Liver (tissue), 3 donors: ENCODE results near the gene GRIP1.

ENCODE experiments used
- EGR1 ChIP-seq, 2 donors: IDR thresholded peaks; 2 replicates each; pipeline ENCODE4 v1.6.1; 2016 to 2018; ENCODE audit warnings: antibody characterized with exemption in 2 of 2, low read depth in 2 of 2
- FOXA1 ChIP-seq: IDR thresholded peaks from 2 replicates; pipeline ENCODE4 v1.6.1; 2016; ENCODE audit warnings: antibody characterized with exemption
- GABPA ChIP-seq, 2 donors: IDR thresholded peaks in 1 of 2; conservative IDR thresholded peaks in 1 of 2; 2 replicates each; pipeline ENCODE4 v1.6.1; 2016; ENCODE audit warnings: antibody characterized with exemption in 2 of 2, mild to moderate bottlenecking in 1 of 2, moderate library complexity in 1 of 2
- HNF4G ChIP-seq: IDR thresholded peaks from 2 replicates; pipeline ENCODE4 v1.6.1; 2016; ENCODE audit warnings: antibody characterized with exemption
- RAD21 ChIP-seq, 2 donors: IDR thresholded peaks; 2 replicates each; pipeline ENCODE4 v1.6.1; 2016; ENCODE audit warnings: antibody characterized with exemption in 2 of 2, mild to moderate bottlenecking in 2 of 2
- SP1 ChIP-seq: IDR thresholded peaks from 2 replicates; pipeline ENCODE4 v1.6.1; 2018; ENCODE audit warnings: antibody characterized with exemption, mild to moderate bottlenecking
- YY1 ChIP-seq: IDR thresholded peaks from 2 replicates; pipeline ENCODE4 v1.6.1; 2016; ENCODE audit warnings: antibody characterized with exemption, mild to moderate bottlenecking
- TF ChIP-seq, protein P1 (sequence below): IDR thresholded peaks from 2 replicates; pipeline ENCODE4 v1.6.1; 2016; ENCODE audit warnings: antibody characterized with exemption
- TF ChIP-seq, protein P2 (sequence below): IDR thresholded peaks from 2 replicates; pipeline ENCODE4 v1.6.1; 2016; ENCODE audit warnings: antibody characterized with exemption
- TF ChIP-seq, protein P3 (sequence below): fragments of 150-350 bp; IDR thresholded peaks from 2 replicates; pipeline ENCODE4 v1.5.1; 2017; ENCODE audit warnings: improper control_type of control experiment, low read depth, low read length; ENCODE audit not compliant: missing input control
- TF ChIP-seq, protein P4 (sequence below): IDR thresholded peaks from 2 replicates; pipeline ENCODE4 v1.6.1; 2016; ENCODE audit warnings: antibody characterized with exemption
- TF ChIP-seq, protein P5 (sequence below): IDR thresholded peaks from 2 replicates; pipeline ENCODE4 v1.6.1; 2016; ENCODE audit warnings: antibody characterized with exemption, mild to moderate bottlenecking
- donor health status: healthy.
- donor health status: healthy.

DNA sequence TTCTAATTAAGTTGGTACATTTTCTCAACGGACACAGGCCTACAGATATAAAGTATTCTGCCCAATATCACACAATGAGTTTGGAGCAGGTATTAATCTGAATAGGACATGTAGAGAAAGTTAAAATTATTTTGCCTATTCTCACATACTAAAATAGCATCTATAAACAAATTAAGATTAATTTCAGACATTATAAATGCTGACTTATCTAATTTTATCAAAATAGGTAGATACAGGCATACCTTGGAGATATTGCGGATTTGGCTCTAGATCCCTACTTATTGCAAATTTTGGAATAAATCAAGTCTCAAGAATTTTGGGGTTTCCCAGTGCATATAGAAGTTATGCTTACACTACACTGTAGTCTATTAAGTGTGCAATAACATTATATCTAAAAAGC lies 41.0 kb upstream of the GRIP1 start:
- TF ChIP-seq, protein P1, sequence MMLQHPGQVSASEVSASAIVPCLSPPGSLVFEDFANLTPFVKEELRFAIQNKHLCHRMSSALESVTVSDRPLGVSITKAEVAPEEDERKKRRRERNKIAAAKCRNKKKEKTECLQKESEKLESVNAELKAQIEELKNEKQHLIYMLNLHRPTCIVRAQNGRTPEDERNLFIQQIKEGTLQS, result no peak
- TF ChIP-seq, protein P2, sequence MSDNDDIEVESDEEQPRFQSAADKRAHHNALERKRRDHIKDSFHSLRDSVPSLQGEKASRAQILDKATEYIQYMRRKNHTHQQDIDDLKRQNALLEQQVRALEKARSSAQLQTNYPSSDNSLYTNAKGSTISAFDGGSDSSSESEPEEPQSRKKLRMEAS, result no peak
- TF ChIP-seq, protein P3, sequence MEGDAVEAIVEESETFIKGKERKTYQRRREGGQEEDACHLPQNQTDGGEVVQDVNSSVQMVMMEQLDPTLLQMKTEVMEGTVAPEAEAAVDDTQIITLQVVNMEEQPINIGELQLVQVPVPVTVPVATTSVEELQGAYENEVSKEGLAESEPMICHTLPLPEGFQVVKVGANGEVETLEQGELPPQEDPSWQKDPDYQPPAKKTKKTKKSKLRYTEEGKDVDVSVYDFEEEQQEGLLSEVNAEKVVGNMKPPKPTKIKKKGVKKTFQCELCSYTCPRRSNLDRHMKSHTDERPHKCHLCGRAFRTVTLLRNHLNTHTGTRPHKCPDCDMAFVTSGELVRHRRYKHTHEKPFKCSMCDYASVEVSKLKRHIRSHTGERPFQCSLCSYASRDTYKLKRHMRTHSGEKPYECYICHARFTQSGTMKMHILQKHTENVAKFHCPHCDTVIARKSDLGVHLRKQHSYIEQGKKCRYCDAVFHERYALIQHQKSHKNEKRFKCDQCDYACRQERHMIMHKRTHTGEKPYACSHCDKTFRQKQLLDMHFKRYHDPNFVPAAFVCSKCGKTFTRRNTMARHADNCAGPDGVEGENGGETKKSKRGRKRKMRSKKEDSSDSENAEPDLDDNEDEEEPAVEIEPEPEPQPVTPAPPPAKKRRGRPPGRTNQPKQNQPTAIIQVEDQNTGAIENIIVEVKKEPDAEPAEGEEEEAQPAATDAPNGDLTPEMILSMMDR, result no peak
- TF ChIP-seq YY1 (no peak), HNF4G (no peak), GABPA (IDR thresholded peaks at IDR 0.05 in 1 of 2, conservative IDR thresholded peaks at IDR 0.05 in 1 of 2) (no peak), EGR1 (IDR thresholded peaks at IDR 0.05; ENCODE audit: low read depth in 2 of 2) (no peak), RAD21 (IDR thresholded peaks at IDR 0.05) (no peak), SP1 (no peak), FOXA1 (no peak)
- TF ChIP-seq, protein P4, sequence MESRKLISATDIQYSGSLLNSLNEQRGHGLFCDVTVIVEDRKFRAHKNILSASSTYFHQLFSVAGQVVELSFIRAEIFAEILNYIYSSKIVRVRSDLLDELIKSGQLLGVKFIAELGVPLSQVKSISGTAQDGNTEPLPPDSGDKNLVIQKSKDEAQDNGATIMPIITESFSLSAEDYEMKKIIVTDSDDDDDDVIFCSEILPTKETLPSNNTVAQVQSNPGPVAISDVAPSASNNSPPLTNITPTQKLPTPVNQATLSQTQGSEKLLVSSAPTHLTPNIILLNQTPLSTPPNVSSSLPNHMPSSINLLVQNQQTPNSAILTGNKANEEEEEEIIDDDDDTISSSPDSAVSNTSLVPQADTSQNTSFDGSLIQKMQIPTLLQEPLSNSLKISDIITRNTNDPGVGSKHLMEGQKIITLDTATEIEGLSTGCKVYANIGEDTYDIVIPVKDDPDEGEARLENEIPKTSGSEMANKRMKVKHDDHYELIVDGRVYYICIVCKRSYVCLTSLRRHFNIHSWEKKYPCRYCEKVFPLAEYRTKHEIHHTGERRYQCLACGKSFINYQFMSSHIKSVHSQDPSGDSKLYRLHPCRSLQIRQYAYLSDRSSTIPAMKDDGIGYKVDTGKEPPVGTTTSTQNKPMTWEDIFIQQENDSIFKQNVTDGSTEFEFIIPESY, result no peak
- TF ChIP-seq, protein P5, sequence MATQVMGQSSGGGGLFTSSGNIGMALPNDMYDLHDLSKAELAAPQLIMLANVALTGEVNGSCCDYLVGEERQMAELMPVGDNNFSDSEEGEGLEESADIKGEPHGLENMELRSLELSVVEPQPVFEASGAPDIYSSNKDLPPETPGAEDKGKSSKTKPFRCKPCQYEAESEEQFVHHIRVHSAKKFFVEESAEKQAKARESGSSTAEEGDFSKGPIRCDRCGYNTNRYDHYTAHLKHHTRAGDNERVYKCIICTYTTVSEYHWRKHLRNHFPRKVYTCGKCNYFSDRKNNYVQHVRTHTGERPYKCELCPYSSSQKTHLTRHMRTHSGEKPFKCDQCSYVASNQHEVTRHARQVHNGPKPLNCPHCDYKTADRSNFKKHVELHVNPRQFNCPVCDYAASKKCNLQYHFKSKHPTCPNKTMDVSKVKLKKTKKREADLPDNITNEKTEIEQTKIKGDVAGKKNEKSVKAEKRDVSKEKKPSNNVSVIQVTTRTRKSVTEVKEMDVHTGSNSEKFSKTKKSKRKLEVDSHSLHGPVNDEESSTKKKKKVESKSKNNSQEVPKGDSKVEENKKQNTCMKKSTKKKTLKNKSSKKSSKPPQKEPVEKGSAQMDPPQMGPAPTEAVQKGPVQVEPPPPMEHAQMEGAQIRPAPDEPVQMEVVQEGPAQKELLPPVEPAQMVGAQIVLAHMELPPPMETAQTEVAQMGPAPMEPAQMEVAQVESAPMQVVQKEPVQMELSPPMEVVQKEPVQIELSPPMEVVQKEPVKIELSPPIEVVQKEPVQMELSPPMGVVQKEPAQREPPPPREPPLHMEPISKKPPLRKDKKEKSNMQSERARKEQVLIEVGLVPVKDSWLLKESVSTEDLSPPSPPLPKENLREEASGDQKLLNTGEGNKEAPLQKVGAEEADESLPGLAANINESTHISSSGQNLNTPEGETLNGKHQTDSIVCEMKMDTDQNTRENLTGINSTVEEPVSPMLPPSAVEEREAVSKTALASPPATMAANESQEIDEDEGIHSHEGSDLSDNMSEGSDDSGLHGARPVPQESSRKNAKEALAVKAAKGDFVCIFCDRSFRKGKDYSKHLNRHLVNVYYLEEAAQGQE, result no peak
